OCI-LY7 (cell line): ENCODE measurements around the gene CD28. TPM values are rescaled to one million over a fixed set of nuclear protein-coding genes. Genes with fewer than 3 reads are reported as not detected.

Experiments
- BruUV-seq: library from RNA; stranded (reverse); fragments of 400-500 nt; replicated peaks from 2 replicates; lab custom pipeline; 2021; lab: Mats Ljungman, UMichigan
- CTCF ChIA-PET: fragments of 300-600 bp; sonication (Branson Sonifier 250); formaldehyde crosslinking; loops from one replicate; lab custom pipeline; 2022; ENCODE audit warnings: antibody characterized with exemption; ENCODE audit not compliant: unreplicated experiment; lab: Charles Lee
- POLR2A ChIA-PET: fragments of 300-600 bp; sonication (Branson Sonifier 250); formaldehyde crosslinking; loops from one replicate; lab custom pipeline; 2022; ENCODE audit warnings: antibody characterized with exemption; lab: Charles Lee
- DNase-seq: peaks from one replicate; pipeline ENCODE4 v3.0.0-alpha.2; 2015; ENCODE audit warnings: low spot score
- H2AFZ ChIP-seq: fragments of 200-600 bp; sonication (generic), shearing (Covaris generic); 2 replicates; pipeline ENCODE4 v1.6.1; 2014; ENCODE audit warnings: mild to moderate bottlenecking, antibody characterized with exemption, low read length, moderate library complexity
- H3K27ac ChIP-seq: fragments of 200-600 bp; sonication (generic); 2 replicates; pipeline ENCODE4 v1.5.1; 2014; ENCODE audit warnings: mixed run types, low read depth, mild to moderate bottlenecking, moderate library complexity, low read length, inconsistent platforms; ENCODE audit not compliant: poor library complexity, severe bottlenecking
- H3K36me3 ChIP-seq: fragments of 200-600 bp; sonication (generic); 2 replicates; pipeline ENCODE4 v1.6.1; 2014; ENCODE audit warnings: mild to moderate bottlenecking, antibody characterized with exemption, low read length, moderate library complexity, mixed read lengths; ENCODE audit not compliant: insufficient read depth
- H3K4me1 ChIP-seq: fragments of 200-600 bp; sonication (generic); 2 replicates; pipeline ENCODE4 v1.5.1; 2014; ENCODE audit warnings: mild to moderate bottlenecking, low read length; ENCODE audit not compliant: insufficient read depth, poor library complexity, severe bottlenecking
- H3K4me2 ChIP-seq: fragments of 200-600 bp; sonication (generic); 2 replicates; pipeline ENCODE4 v1.6.1; 2014; ENCODE audit warnings: mild to moderate bottlenecking, low read length
- H3K4me3 ChIP-seq: fragments of 200-600 bp; sonication (generic); 2 replicates; pipeline ENCODE4 v1.5.1; 2014; ENCODE audit warnings: mild to moderate bottlenecking, low read depth, low read length; ENCODE audit not compliant: poor library complexity, severe bottlenecking
- H3K79me2 ChIP-seq: fragments of 200-600 bp; sonication (generic); 2 replicates; pipeline ENCODE4 v1.6.1; 2016; ENCODE audit warnings: low read depth, mild to moderate bottlenecking, low read length, moderate library complexity, mixed read lengths; ENCODE audit not compliant: insufficient read depth
- H3K9me2 ChIP-seq: fragments of 200-600 bp; sonication (generic); 2 replicates; pipeline ENCODE4 v1.6.1; 2016; ENCODE audit warnings: mild to moderate bottlenecking, low read length, mixed read lengths; ENCODE audit not compliant: insufficient read depth
- H3K9me3 ChIP-seq: fragments of 200-600 bp; sonication (generic); 2 replicates; pipeline ENCODE4 v1.6.1; 2014; ENCODE audit warnings: mild to moderate bottlenecking, mixed run types, low read length, mixed read lengths
- H4K20me1 ChIP-seq: fragments of 200-600 bp; sonication (generic); 2 replicates; pipeline ENCODE4 v1.6.1; 2014; ENCODE audit warnings: mild to moderate bottlenecking, antibody characterized with exemption, low read length, moderate library complexity, mixed read lengths; ENCODE audit not compliant: insufficient read depth
- EZH2phosphoT487 ChIP-seq: fragments of 200-600 bp; sonication (generic); IDR thresholded peaks from 2 replicates; pipeline ENCODE4 v1.6.1; 2018; ENCODE audit warnings: low read depth, borderline replicate concordance, mild to moderate bottlenecking, mixed run types, antibody characterized with exemption, low read length, moderate library complexity, mixed read lengths
- intact Hi-C: fragments of 100-400 bp; cut with micrococcal nuclease; formaldehyde crosslinking; loops from one replicate; pipeline ENCODE4 v1.10.0; 2022; ENCODE audit not compliant: unreplicated experiment
- total RNA-seq, 2 experiments: library from RNA; depleted of rRNA in 1 of 2; stranded (reverse); fragments of >200 nt in 1 of 2; shearing (Covaris generic) in 1 of 2; gene quantifications; 2 replicates each; pipeline ENCODE4 v1.2.3, GENCODE V29; 2014 to 2022
- TF ChIP-seq, protein P1 (sequence below): fragments of 200-600 bp; sonication (generic); conservative IDR thresholded peaks from 2 replicates; pipeline ENCODE4 v1.5.1; 2014; ENCODE audit warnings: mild to moderate bottlenecking, antibody characterized with exemption, low read length, moderate library complexity, mixed read lengths

CD28 gene
- total RNA-seq, 2 experiments from 2014 or later: 0.92 to 44.6 TPM

DNA sequence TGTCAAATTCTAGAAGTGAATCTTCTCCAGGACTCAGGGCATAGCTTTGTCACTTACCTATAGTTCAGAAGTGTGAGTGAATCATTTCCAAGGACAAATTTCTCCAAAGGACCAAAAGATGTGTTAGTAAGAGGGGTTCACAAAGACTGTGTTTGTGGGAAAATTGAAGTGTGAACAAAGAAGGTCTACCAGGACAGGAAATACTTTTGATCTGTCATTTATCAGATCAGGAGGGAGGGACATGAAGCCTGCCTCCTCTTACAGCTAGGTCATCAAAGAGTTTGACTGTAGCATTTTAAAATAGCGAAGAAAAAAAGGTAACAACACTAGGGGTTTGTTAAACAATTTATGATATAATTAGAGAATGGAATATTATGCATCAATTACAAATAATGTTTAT lies 2.0 kb upstream of the CD28 start:
- Histone ChIP-seq H3K9me3 (peaks cover 12% of the 10 kb centered on the region), H3K9me2 (no peaks in the 10 kb centered on the region), H3K4me3 (no peak overlapping the region), H3K27ac (peak overlapping the region; percentile 83), H3K79me2 (peaks cover 29% of the 10 kb centered on the region), H4K20me1 (no peaks in the 10 kb centered on the region), H3K4me2 (peak overlapping the region; percentile 61), H2AFZ (peak overlapping the region; percentile 53), H3K36me3 (peaks cover 9% of the 10 kb centered on the region; the same call in 1 of the 2 replicates), H3K4me1 (peaks cover 57% of the 10 kb centered on the region)
- CTCF ChIA-PET: no interaction called here
- intact Hi-C loops: no loop called here
- POLR2A ChIA-PET: interaction anchor here (0.6 to 1.8 kb wide), 5 partner anchors 15 to 1069 kb away, joined by 3 to 7 read pairs (median 3); no protein-coding TSS in a partner anchor
- TF ChIP-seq, protein P1, sequence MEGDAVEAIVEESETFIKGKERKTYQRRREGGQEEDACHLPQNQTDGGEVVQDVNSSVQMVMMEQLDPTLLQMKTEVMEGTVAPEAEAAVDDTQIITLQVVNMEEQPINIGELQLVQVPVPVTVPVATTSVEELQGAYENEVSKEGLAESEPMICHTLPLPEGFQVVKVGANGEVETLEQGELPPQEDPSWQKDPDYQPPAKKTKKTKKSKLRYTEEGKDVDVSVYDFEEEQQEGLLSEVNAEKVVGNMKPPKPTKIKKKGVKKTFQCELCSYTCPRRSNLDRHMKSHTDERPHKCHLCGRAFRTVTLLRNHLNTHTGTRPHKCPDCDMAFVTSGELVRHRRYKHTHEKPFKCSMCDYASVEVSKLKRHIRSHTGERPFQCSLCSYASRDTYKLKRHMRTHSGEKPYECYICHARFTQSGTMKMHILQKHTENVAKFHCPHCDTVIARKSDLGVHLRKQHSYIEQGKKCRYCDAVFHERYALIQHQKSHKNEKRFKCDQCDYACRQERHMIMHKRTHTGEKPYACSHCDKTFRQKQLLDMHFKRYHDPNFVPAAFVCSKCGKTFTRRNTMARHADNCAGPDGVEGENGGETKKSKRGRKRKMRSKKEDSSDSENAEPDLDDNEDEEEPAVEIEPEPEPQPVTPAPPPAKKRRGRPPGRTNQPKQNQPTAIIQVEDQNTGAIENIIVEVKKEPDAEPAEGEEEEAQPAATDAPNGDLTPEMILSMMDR: no peak
- TF ChIP-seq EZH2phosphoT487: no peak
- BruUV-seq: no TSS peak
- no peak for DNase-seq

DNA sequence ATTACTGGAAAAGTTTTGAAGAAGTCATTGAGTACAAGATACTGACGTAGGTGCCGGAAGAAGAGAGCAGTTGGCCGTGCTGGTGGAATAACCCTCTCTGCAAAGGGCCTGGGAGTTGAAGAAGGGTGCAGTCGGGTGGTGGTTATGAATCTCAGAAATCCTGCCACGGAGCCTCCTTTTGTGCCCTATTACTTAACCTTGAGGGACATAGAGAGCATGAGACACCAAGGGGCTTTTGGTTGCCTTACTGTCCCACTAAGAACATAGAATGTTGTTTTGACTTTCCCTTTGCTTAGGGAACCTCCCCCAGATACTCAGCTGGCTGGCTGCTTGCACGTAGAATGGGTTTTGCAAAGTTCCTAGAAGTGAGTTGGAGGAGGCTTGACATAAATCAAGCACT lies 1.3 kb upstream of the CD28 start:
- intact Hi-C loops: loop anchor here (5.0 kb wide), 3 partner anchors 77 to 173 kb away; no protein-coding TSS in a partner anchor
- peak overlapping the region; percentile 83 for H3K27ac ChIP-seq
- H3K4me3 ChIP-seq: no peak overlapping the region
- H3K4me2 ChIP-seq: peak overlapping the region; percentile 61
- H3K4me1 ChIP-seq: peaks cover 58% of the 10 kb centered on the region
- no peaks in the 10 kb centered on the region for H3K9me2 ChIP-seq
- BruUV-seq: no TSS peak
- ChIA-PET CTCF (no interaction called here), POLR2A (interaction anchor here (0.6 kb wide), 2 partner anchors 45 to 1070 kb away, joined by 3 read pairs; no protein-coding TSS in a partner anchor)
- peaks cover 12% of the 10 kb centered on the region for H3K9me3 ChIP-seq
- peak overlapping the region; percentile 53; the same call in 1 of the 2 replicates for H2AFZ ChIP-seq
- TF ChIP-seq EZH2phosphoT487: no peak
- TF ChIP-seq, protein P1: no peak
- H3K79me2 ChIP-seq: peaks cover 37% of the 10 kb centered on the region
- no peaks in the 10 kb centered on the region for H4K20me1 ChIP-seq
- H3K36me3 ChIP-seq: peaks cover 13% of the 10 kb centered on the region; the same call in 1 of the 2 replicates
- DNase-seq: peak; percentile 40

DNA sequence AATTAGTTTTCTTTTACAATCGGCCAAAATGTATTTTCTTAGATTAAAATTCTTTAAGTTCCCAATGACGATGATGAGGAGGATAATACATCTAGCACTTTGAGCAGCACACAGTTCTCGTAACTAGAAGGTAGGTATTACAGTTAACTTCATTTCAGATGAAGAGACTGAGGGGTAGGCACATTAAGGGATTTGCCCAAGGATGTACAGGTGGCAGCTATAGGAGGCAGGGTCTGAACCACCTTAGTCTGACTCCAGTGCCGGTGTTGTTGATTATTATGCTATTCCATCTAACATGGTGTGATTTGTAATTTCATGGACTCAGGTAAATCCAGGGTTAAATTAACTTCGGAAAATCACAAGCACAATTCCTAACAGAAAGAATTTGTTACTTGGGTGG lies 1.1 kb downstream of the CD28 start:
- Histone ChIP-seq H2AFZ (peak overlapping the region; percentile 6; the same call in 1 of the 2 replicates), H3K4me2 (peak overlapping the region; percentile 69), H3K9me3 (peaks cover 16% of the 10 kb centered on the region), H3K27ac (peak overlapping the region; percentile 83), H3K36me3 (peaks cover 30% of the 10 kb centered on the region), H3K79me2 (peaks cover 60% of the 10 kb centered on the region), H4K20me1 (no peaks in the 10 kb centered on the region), H3K4me1 (peaks cover 81% of the 10 kb centered on the region), H3K4me3 (peak overlapping the region; percentile 71), H3K9me2 (no peaks in the 10 kb centered on the region)
- no peak for DNase-seq
- BruUV-seq: no TSS peak
- intact Hi-C loops: loop anchor here (2.0 to 5.0 kb wide), 5 partner anchors 57 to 175 kb away; no protein-coding TSS in a partner anchor
- ChIA-PET CTCF (interaction anchor here (0.8 to 1.2 kb wide), 4 partner anchors 14 to 108 kb away, joined by 3 read pairs; no protein-coding TSS in a partner anchor), POLR2A (interaction anchor here (0.6 to 4.9 kb wide), 27 partner anchors 11 to 174 kb away, joined by 3 to 62 read pairs (median 5); partner anchors contain the start of gene RAPH1)
- TF ChIP-seq EZH2phosphoT487: no peak
- TF ChIP-seq, protein P1: no peak
